Gastrocnemius medialis (tissue), 4 donors: ENCODE data around the gene FLNB.

ENCODE experiments used
- POLR2A ChIP-seq, 2 donors: fragments of 450-650 bp; IDR thresholded peaks; one replicate each; pipeline ENCODE4 v1.6.1; 2017; ENCODE audit warnings: antibody characterized with exemption in 2 of 2, mild to moderate bottlenecking in 2 of 2, moderate library complexity in 2 of 2
- TF ChIP-seq, protein P1 (sequence below), 5 experiments: fragments of 450-650 bp in 3 of 5; fragments of 200-600 bp in 2 of 5; sonication (generic) in 2 of 5; IDR thresholded peaks in 4 of 5; conservative IDR thresholded peaks in 1 of 5; 1 replicate in 4 of 5; 2 replicates in 1 of 5; pipeline ENCODE4 v1.5.1; 2016 to 2019; ENCODE audit warnings: antibody characterized with exemption in 5 of 5, mild to moderate bottlenecking in 3 of 5, moderate library complexity in 3 of 5

DNA sequence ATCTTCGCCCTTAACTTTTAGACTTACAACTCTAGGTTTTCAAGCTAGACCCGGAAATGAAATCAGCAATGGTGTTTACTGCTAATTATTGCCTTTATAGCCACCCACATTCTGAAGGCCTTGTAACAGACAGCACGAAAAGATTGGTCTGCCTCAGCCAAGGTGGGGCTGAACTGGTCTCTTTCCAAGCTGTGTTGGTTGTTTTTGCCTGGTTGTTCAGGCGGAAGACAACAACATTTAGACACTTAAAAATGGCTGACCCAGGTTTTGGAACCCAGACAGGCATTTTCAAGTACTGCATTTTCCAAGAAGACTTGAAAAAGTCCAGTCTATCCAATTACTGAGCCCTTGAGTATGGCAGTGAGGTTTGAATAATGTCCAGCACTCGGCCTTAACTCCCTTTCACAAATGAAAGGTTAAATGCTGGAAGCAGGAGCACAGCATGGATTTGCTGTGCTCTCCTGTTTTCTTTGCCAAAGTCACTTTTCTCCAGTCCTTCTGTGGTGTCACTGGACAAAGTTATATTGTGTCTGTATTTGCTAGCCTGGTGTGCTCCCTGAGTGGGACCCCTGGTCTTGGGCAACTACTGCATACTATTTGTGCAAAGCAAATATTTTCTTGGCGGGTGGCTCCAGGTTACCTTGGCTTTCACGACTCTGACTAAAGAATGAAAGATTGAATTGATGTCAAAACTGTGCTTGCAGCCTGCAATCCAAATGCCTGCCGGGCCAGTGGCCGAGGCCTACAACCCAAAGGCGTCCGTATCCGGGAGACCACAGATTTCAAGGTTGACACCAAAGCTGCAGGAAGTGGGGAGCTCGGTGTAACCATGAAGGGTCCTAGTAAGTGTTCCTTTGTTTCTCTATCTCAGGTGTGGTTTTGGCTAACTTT is 93.5 kb downstream of the FLNB start:
- TF ChIP-seq, protein P1, sequence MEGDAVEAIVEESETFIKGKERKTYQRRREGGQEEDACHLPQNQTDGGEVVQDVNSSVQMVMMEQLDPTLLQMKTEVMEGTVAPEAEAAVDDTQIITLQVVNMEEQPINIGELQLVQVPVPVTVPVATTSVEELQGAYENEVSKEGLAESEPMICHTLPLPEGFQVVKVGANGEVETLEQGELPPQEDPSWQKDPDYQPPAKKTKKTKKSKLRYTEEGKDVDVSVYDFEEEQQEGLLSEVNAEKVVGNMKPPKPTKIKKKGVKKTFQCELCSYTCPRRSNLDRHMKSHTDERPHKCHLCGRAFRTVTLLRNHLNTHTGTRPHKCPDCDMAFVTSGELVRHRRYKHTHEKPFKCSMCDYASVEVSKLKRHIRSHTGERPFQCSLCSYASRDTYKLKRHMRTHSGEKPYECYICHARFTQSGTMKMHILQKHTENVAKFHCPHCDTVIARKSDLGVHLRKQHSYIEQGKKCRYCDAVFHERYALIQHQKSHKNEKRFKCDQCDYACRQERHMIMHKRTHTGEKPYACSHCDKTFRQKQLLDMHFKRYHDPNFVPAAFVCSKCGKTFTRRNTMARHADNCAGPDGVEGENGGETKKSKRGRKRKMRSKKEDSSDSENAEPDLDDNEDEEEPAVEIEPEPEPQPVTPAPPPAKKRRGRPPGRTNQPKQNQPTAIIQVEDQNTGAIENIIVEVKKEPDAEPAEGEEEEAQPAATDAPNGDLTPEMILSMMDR (IDR thresholded peaks at IDR 0.05 in 4 of 5, conservative IDR thresholded peaks at IDR 0.05 in 1 of 5): no peak
- no peak for TF ChIP-seq POLR2A (IDR thresholded peaks at IDR 0.05)
